ENCODE measurements around the gene CMTR1. TPM values are rescaled to one million over a fixed set of nuclear protein-coding genes. Genes with fewer than 3 reads are reported as not detected.

Gene CMTR1
- total and polyA plus RNA-seq, 2 of the 13 experiments (the other 11 are each of a cell fraction or from before 2014, with no cell fraction given) = 19.7 to 55.2 TPM

GRCh38 chr6:37511201-37511600 is 78.2 kb downstream of the CMTR1 start:
- ChIA-PET CTCF (ENCODE audit: low intra/inter-chr PET ratio, low total read pairs) (no interaction called here), POLR2A (no interaction called here)
- Histone ChIP-seq H3K4me3 (replicated peaks in 1 of 3; ENCODE audit: insufficient read depth in 1 of 3, low read depth in 2 of 3, low read length in 3 of 3) (no peak overlapping the region), H2AFZ (ENCODE audit: low read length) (no peak overlapping the region), H3K9me3 (ENCODE audit: low read length) (no peaks in the 10 kb centered on the region), H3K4me1 (ENCODE audit: insufficient read depth, low read length) (peaks cover 24% of the 10 kb centered on the region), H4K20me1 (ENCODE audit: insufficient read depth, low read length) (no peaks in the 10 kb centered on the region), H3K9ac (ENCODE audit: insufficient read depth, low read depth, low read length) (no peak overlapping the region), H3K36me3 (replicated peaks in 1 of 2; ENCODE audit: control insufficient read depth in 1 of 2, insufficient read depth in 2 of 2, low read length in 2 of 2) (no peaks in the 10 kb centered on the region), H3K27me3 (ENCODE audit: control insufficient read depth in 1 of 2, insufficient read depth in 2 of 2, low read length in 2 of 2) (peaks cover 2 to 46% of the 10 kb centered on the region in 2 experiments), H3K4me2 (ENCODE audit: low read depth, low read length) (no peak overlapping the region), H3K27ac (ENCODE audit: extremely low read length, insufficient read depth, low read length) (no peak overlapping the region), H3K79me2 (ENCODE audit: insufficient read depth, low read length) (no peaks in the 10 kb centered on the region)
- no TSS peak for BruUV-seq (replicated peaks)
- in situ Hi-C loops (cut with HindIII; ENCODE audit: extremely low pct_ligation_motif_present, low pct_unique_long_range_greater_than_20kb) (no loop called here), intact Hi-C loops (cut with micrococcal nuclease; ENCODE audit: unreplicated experiment) (no loop called here)
- TF ChIP-seq FOXP1 (IDR thresholded peaks at IDR 0.05) (no peak), FOXP1 (CRISPR knock-in tag; IDR thresholded peaks at IDR 0.05) (no peak), KMT2A (CRISPR knock-in tag; IDR thresholded peaks at IDR 0.05) (no peak), ATF7-NPFF (CRISPR knock-in tag; IDR thresholded peaks at IDR 0.05; ENCODE audit: low read depth) (no peak), ZNF597 (CRISPR knock-in tag; IDR thresholded peaks at IDR 0.05) (no peak), SETDB1 (CRISPR knock-in tag; IDR thresholded peaks at IDR 0.05; ENCODE audit: borderline replicate concordance) (no peak), PAWR (CRISPR knock-in tag; IDR thresholded peaks at IDR 0.05; ENCODE audit: borderline replicate concordance) (no peak), MED8 (CRISPR knock-in tag; IDR thresholded peaks at IDR 0.05; ENCODE audit: insufficient replicate concordance) (no peak), ZBTB33 (CRISPR knock-in tag; IDR thresholded peaks at IDR 0.05) (no peak), MTERF4 (CRISPR knock-in tag; IDR thresholded peaks at IDR 0.05) (no peak), IKZF1 (IDR thresholded peaks at IDR 0.05) (no peak), ZNF432 (CRISPR knock-in tag; IDR thresholded peaks at IDR 0.05; ENCODE audit: borderline replicate concordance) (no peak), NCOA2 (CRISPR knock-in tag; IDR thresholded peaks at IDR 0.05) (no peak), E2F5 (CRISPR knock-in tag; conservative IDR thresholded peaks at IDR 0.05) (no peak), RARG (CRISPR knock-in tag; IDR thresholded peaks at IDR 0.05; ENCODE audit: low read depth) (no peak), ATM (IDR thresholded peaks at IDR 0.05; ENCODE audit: borderline replicate concordance) (no peak), ZNF431 (CRISPR knock-in tag; IDR thresholded peaks at IDR 0.05; ENCODE audit: borderline replicate concordance, low read depth) (no peak), ZNF333 (CRISPR knock-in tag; IDR thresholded peaks at IDR 0.05; ENCODE audit: borderline replicate concordance) (no peak), TBP (CRISPR knock-in tag; IDR thresholded peaks at IDR 0.05) (no peak), ZNF740 (CRISPR knock-in tag; IDR thresholded peaks at IDR 0.05) (no peak)
- no peak for FAIRE-seq
- no peak for DNase-seq (ENCODE audit: low spot score)
- WGBS (ENCODE audit: low lambda C conversion rate) = 38% methylated on average over 5 of the region's 5 CpGs
- no peak for ATAC-seq

Measured in HepG2 (cell line).